Endothelial cell of umbilical vein (primary cell): ENCODE results near the gene EME2. TPM values are rescaled to one million over a fixed set of nuclear protein-coding genes. Genes with fewer than 3 reads are reported as not detected.
"Not testable (repeated sequence)": the region's sequence is repeated elsewhere in the genome, so short reads cannot be mapped to it uniquely, and the experiment has no call there.

Experiments used
- BruUV-seq: library from RNA; stranded (reverse); fragments of 400-500 nt; replicated peaks from 2 replicates; lab custom pipeline; 2021; lab: Mats Ljungman, UMichigan
- CTCF ChIA-PET: fragments of 300-600, 350-600 bp; sonication (Branson Sonifier 250); formaldehyde crosslinking; loops from one replicate; lab custom pipeline; 2021; ENCODE audit warnings: antibody characterized with exemption, inconsistent platforms; lab: Charles Lee
- POLR2A ChIA-PET: fragments of 300-600, 350-600 bp; sonication (Branson Sonifier 250); formaldehyde crosslinking; loops from one replicate; lab custom pipeline; 2021; ENCODE audit warnings: antibody characterized with exemption, inconsistent platforms; lab: Charles Lee
- DNase-seq: peaks from one replicate; pipeline ENCODE4 v3.0.0-alpha.2; 2011; ENCODE audit warnings: low read depth, low spot score
- FAIRE-seq: peaks from 2 replicates; lab custom pipeline; 2011; peaks lifted over from hg19 to GRCh38; lab: Jason Lieb, UNC
- H2AFZ ChIP-seq: 2 replicates; pipeline ENCODE4 v1.6.0; 2012; ENCODE audit warnings: low read depth, low read length, control low read depth, inconsistent platforms
- H3K27ac ChIP-seq: 2 replicates; pipeline ENCODE4 v1.5.1; 2011; ENCODE audit warnings: low read depth, mild to moderate bottlenecking, control low read depth, low read length, moderate library complexity; ENCODE audit not compliant: insufficient read depth
- H3K27me3 ChIP-seq, 2 experiments: 2 replicates each; pipeline versions ENCODE4 v1.6.0 to v1.6.1; 2011; ENCODE audit warnings: low read length in 2 of 2, mixed read lengths in 1 of 2; ENCODE audit not compliant: control insufficient read depth in 2 of 2, insufficient read depth in 2 of 2
- H3K36me3 ChIP-seq, 2 experiments: 2 replicates in 1 of 2; 3 replicates in 1 of 2; pipeline ENCODE4 v1.5.1; 2011; ENCODE audit warnings: low read length in 2 of 2, mild to moderate bottlenecking in 1 of 2, moderate library complexity in 1 of 2; ENCODE audit not compliant: control insufficient read depth in 2 of 2, insufficient read depth in 2 of 2; ENCODE audit errors: extremely low read depth in 1 of 2
- H3K4me1 ChIP-seq: 3 replicates; pipeline ENCODE4 v1.5.1; 2011; ENCODE audit warnings: mild to moderate bottlenecking, low read length; ENCODE audit not compliant: control insufficient read depth, insufficient read depth; ENCODE audit errors: extremely low read depth
- H3K4me2 ChIP-seq: 2 replicates; pipeline ENCODE4 v1.6.1; 2011; ENCODE audit warnings: low read length, control low read depth, mixed read lengths; ENCODE audit not compliant: insufficient read depth
- H3K4me3 ChIP-seq, 3 experiments: fragments of 200-600 bp in 1 of 3; sonication (generic), shearing (Covaris generic) in 1 of 3; replicated peaks in 1 of 3; 2 replicates each; pipeline ENCODE4 v1.5.1; 2011 to 2016; ENCODE audit warnings: control low read depth in 3 of 3, low read length in 3 of 3, mild to moderate bottlenecking in 2 of 3, inconsistent platforms in 1 of 3, low read depth in 1 of 3, moderate library complexity in 1 of 3; ENCODE audit not compliant: insufficient read depth in 1 of 3
- H3K79me2 ChIP-seq: 2 replicates; pipeline ENCODE4 v1.6.0; 2012; ENCODE audit warnings: low read length, inconsistent platforms; ENCODE audit not compliant: control insufficient read depth, insufficient read depth
- H3K9ac ChIP-seq: replicated peaks from 2 replicates; pipeline ENCODE3; 2011; ENCODE audit warnings: low read length, control low read depth; ENCODE audit not compliant: insufficient read depth; ENCODE audit errors: extremely low read depth
- H3K9me1 ChIP-seq: replicated peaks from 3 replicates; pipeline ENCODE4 v1.6.0; 2011; ENCODE audit warnings: mild to moderate bottlenecking, low read length; ENCODE audit not compliant: control insufficient read depth, insufficient read depth; ENCODE audit errors: extremely low read depth
- H3K9me3 ChIP-seq: replicated peaks from 2 replicates; pipeline ENCODE4 v1.5.1; 2012; ENCODE audit warnings: low read length, inconsistent platforms; ENCODE audit not compliant: control insufficient read depth, insufficient read depth
- H4K20me1 ChIP-seq: replicated peaks from 2 replicates; pipeline ENCODE3; 2011; ENCODE audit warnings: mild to moderate bottlenecking, low read length; ENCODE audit not compliant: control insufficient read depth, insufficient read depth; ENCODE audit errors: extremely low read depth
- EZH2 ChIP-seq: IDR thresholded peaks from 2 replicates; pipeline ENCODE4 v1.6.1; 2012; ENCODE audit warnings: borderline replicate concordance, low read depth, mild to moderate bottlenecking, moderate library complexity, low read length, inconsistent platforms; ENCODE audit not compliant: severe bottlenecking
- GATA2 ChIP-seq: IDR thresholded peaks from 2 replicates; pipeline ENCODE4 v1.7.0; 2011; ENCODE audit warnings: low read depth, mild to moderate bottlenecking, moderate library complexity, mixed read lengths, low read length; ENCODE audit not compliant: insufficient read length, insufficient read depth
- MYC ChIP-seq: IDR thresholded peaks from one replicate; pipeline ENCODE4 v1.6.1; 2011; ENCODE audit warnings: mild to moderate bottlenecking, low read depth, low read length
- POLR2A ChIP-seq: IDR thresholded peaks from 2 replicates; pipeline ENCODE4 v1.6.1; 2012; ENCODE audit warnings: low read depth, mild to moderate bottlenecking, control low read depth, low read length
- POLR2AphosphoS5 ChIP-seq: IDR thresholded peaks from 2 replicates; pipeline ENCODE4 v1.6.1; 2012; ENCODE audit warnings: low read depth, mild to moderate bottlenecking, control low read depth, low read length, moderate library complexity; ENCODE audit not compliant: insufficient read depth
- dilution Hi-C: fragments of 300-500 bp; cut with MboI; formaldehyde crosslinking; loops from one replicate; pipeline ENCODE4 v1.15.0; 2019; ENCODE audit warnings: low sequenced_read_pairs; ENCODE audit not compliant: extremely low pct_ligation_motif_present
- intact Hi-C: fragments of 100-400 bp; cut with micrococcal nuclease; formaldehyde crosslinking; loops from one replicate; pipeline ENCODE4 v1.10.0; 2022
- polyA plus RNA-seq, 4 experiments: library from polyadenylated mRNA; depleted of rRNA in 3 of 4; stranded (reverse) in 3 of 4; unstranded in 1 of 4; fragments of >200 nt; gene quantifications; 2 replicates each; pipeline versions ENCODE4 v1.2.1 to v1.2.3, GENCODE V29; 2011 to 2012; ENCODE audit warnings: missing spikeins in 1 of 4
- total RNA-seq: library from RNA; stranded (reverse); gene quantifications from 2 replicates; pipeline ENCODE4 v1.2.3, GENCODE V29; 2021
- TF ChIP-seq, protein P1 (sequence below), 2 donors: IDR thresholded peaks; 1 replicate in 1 of 2; 2 replicates in 1 of 2; pipeline ENCODE4 v1.5.1; 2011; ENCODE audit warnings: low read length in 2 of 2, mild to moderate bottlenecking in 2 of 2, moderate library complexity in 2 of 2, control low read depth in 1 of 2, inconsistent platforms in 1 of 2, low read depth in 1 of 2; ENCODE audit not compliant: insufficient read depth in 1 of 2; ENCODE audit errors: extremely low read depth in 1 of 2
- TF ChIP-seq, protein P2 (sequence below): IDR thresholded peaks from 2 replicates; pipeline ENCODE4 v1.6.1; 2011; ENCODE audit not compliant: insufficient read depth, insufficient read length

Gene EME2
- total and polyA plus RNA-seq, 2 donors (not counting 3 experiments of a cell fraction or from before 2014, with no cell fraction given) = 9.7 to 21.4 TPM

DNA sequence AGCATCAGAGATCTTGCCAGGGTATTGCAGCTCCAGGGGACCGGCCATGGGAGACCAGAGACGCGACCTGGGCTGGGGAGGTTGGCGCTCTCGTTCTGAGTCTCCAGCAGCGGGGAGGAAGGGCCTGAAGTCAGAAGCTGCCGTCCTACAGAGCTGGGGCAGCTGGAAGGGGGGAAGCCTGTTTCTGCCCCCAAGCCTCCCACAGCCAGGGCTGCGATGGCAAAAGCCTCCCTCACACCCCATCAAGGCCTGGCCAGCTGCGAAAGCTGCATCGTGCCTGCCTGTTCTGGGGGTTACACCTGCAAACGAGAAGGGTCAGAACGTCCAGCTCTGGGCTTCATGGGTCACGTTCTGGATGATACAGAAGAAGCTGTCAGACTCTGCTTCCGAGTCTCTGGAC, 40.5 kb upstream of the EME2 start:
- H3K4me2 ChIP-seq = no peak overlapping the region
- dilution Hi-C loops (no loop called here), intact Hi-C loops (no loop called here)
- CTCF ChIA-PET = interaction anchor here (1.0 to 2.1 kb wide), 3 partner anchors 9 to 238 kb away, joined by 3 to 12 read pairs (median 3); no protein-coding TSS in a partner anchor
- no peaks in the 10 kb centered on the region for H3K79me2 ChIP-seq
- no peak for TF ChIP-seq EZH2
- no peak for TF ChIP-seq POLR2A
- TF ChIP-seq POLR2AphosphoS5 = no peak
- no peak for TF ChIP-seq GATA2
- TF ChIP-seq, protein P1, sequence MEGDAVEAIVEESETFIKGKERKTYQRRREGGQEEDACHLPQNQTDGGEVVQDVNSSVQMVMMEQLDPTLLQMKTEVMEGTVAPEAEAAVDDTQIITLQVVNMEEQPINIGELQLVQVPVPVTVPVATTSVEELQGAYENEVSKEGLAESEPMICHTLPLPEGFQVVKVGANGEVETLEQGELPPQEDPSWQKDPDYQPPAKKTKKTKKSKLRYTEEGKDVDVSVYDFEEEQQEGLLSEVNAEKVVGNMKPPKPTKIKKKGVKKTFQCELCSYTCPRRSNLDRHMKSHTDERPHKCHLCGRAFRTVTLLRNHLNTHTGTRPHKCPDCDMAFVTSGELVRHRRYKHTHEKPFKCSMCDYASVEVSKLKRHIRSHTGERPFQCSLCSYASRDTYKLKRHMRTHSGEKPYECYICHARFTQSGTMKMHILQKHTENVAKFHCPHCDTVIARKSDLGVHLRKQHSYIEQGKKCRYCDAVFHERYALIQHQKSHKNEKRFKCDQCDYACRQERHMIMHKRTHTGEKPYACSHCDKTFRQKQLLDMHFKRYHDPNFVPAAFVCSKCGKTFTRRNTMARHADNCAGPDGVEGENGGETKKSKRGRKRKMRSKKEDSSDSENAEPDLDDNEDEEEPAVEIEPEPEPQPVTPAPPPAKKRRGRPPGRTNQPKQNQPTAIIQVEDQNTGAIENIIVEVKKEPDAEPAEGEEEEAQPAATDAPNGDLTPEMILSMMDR (IDR thresholded peaks at IDR 0.05; ENCODE audit: extremely low read depth in 1 of 2, insufficient read depth in 1 of 2, low read depth in 1 of 2, low read length in 2 of 2) = no peak
- TF ChIP-seq MYC = no peak
- TF ChIP-seq, protein P2, sequence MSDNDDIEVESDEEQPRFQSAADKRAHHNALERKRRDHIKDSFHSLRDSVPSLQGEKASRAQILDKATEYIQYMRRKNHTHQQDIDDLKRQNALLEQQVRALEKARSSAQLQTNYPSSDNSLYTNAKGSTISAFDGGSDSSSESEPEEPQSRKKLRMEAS = no peak
- H3K9me1 ChIP-seq = no peaks in the 10 kb centered on the region
- no peaks in the 10 kb centered on the region for H3K9me3 ChIP-seq
- H2AFZ ChIP-seq = no peak overlapping the region
- no peaks in the 10 kb centered on the region for H4K20me1 ChIP-seq
- POLR2A ChIA-PET = no interaction called here
- DNase-seq (no peak), FAIRE-seq (no peak)
- no peak overlapping the region for H3K9ac ChIP-seq
- H3K4me1 ChIP-seq = no peaks in the 10 kb centered on the region
- no peak overlapping the region for H3K4me3 ChIP-seq
- no TSS peak for BruUV-seq
- no peak overlapping the region for H3K27ac ChIP-seq
- H3K36me3 ChIP-seq = peaks cover 0 to 40% of the 10 kb centered on the region in 2 experiments
- H3K27me3 ChIP-seq = no peaks in the 10 kb centered on the region

DNA sequence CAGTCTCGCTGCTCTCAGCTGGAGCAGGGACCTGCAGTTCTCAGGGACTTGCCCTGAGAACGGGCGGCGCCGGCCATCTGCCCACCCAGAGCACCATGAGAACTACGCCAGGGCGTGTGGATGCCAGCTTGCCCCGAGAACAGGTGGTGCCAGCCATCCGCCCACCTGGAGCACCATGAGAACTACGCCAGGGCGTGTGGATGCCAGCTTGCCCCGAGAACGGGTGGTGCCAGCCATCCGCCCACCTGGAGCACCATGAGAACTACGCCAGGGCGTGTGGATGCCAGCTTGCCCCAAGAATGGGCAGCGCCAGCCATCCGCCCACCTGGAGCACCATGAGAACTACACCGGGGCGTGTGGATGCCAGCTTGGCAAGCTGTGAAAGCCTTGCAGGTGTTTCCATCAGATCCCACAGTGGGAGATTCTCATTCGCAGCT, 40.0 kb upstream of the EME2 start:
- H3K79me2 ChIP-seq, H3K9me3 ChIP-seq, DNase-seq, H2AFZ ChIP-seq, H3K4me3 ChIP-seq, FAIRE-seq, H3K27me3 ChIP-seq, H3K9me1 ChIP-seq, H3K9ac ChIP-seq, dilution Hi-C loops, intact Hi-C loops, POLR2A ChIA-PET, H3K27ac ChIP-seq, H3K4me1 ChIP-seq, H4K20me1 ChIP-seq, BruUV-seq, H3K4me2 ChIP-seq: not testable (repeated sequence)
- CTCF ChIA-PET = interaction anchor here (1.0 to 2.1 kb wide), 3 partner anchors 9 to 238 kb away, joined by 3 to 12 read pairs (median 3); no protein-coding TSS in a partner anchor
- H3K36me3 ChIP-seq = peaks cover 0 to 38% of the 10 kb centered on the region in 2 experiments
